ENCODE results near the gene TIAM1. TPM values are rescaled to one million over a fixed set of nuclear protein-coding genes. Genes with fewer than 3 reads are reported as not detected.

Gene TIAM1
- total RNA-seq, 4 donors from 2014 or later, result 51.0 to 105 (median 85.6) TPM

- Histone ChIP-seq H3K4me1 (no peaks in the 10 kb centered on the region), H3K9me3 (no peaks in the 10 kb centered on the region), H3K36me3 (peaks cover 0 to 22% (median 0%) of the 10 kb centered on the region in 3 donors), H3K4me3 (no peak overlapping the region), H3K27ac (no peak overlapping the region), H3K27me3 (no peaks in the 10 kb centered on the region)
- TF ChIP-seq CTCF (IDR thresholded peaks at IDR 0.05), result no peak
- TF ChIP-seq POLR2A (IDR thresholded peaks at IDR 0.05), result no peak
- no peak for DNase-seq
- intact Hi-C loops (cut with DNase I), result no loop called here
- 79 to 96% methylated on average over 2 of the region's 2 CpGs for WGBS, 2 donors
Observed at GRCh38 chr21:31255896-31256295, 88.2 kb downstream of the TIAM1 start.

GRCh38 chr21:31255036-31255435 is 89.0 kb downstream of the TIAM1 start:
- intact Hi-C loops (cut with DNase I), result no loop called here
- TF ChIP-seq CTCF (IDR thresholded peaks at IDR 0.05) (no peak), POLR2A (IDR thresholded peaks at IDR 0.05) (no peak)
- no peak for DNase-seq
- Histone ChIP-seq H3K9me3 (no peaks in the 10 kb centered on the region), H3K27me3 (no peaks in the 10 kb centered on the region), H3K4me3 (no peak overlapping the region), H3K36me3 (peaks cover 0 to 28% (median 0%) of the 10 kb centered on the region in 3 donors), H3K27ac (no peak overlapping the region), H3K4me1 (no peaks in the 10 kb centered on the region)
- 83 to 100% methylated on average over 2 of the region's 4 CpGs for WGBS, 2 donors

DNA sequence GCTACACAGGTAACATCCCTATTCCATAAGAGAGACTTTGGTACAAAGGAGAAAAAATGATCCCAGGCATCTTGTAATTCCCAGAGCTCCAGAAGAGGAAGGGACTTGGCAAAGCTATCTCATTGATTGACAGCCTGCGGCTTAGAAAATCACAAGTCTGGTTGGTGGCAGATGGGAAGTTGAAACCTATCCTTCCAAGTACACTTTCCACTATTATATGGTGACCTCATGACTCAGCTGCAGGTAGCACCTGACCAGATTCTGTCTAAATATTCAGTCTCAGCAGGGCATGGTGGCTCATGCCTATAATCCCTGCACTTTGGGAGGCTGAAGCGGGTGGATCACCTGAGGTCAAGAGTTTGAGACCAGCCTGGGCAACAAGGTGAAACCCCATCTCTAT is 89.9 kb downstream of the TIAM1 start:
- 80 to 100% methylated on average over 1 to 2 of the region's 2 CpGs for WGBS, 2 donors
- Histone ChIP-seq H3K27ac (no peak overlapping the region), H3K4me1 (no peaks in the 10 kb centered on the region), H3K9me3 (no peaks in the 10 kb centered on the region), H3K4me3 (no peak overlapping the region), H3K36me3 (peaks cover 0 to 37% (median 0%) of the 10 kb centered on the region in 3 donors), H3K27me3 (no peaks in the 10 kb centered on the region)
- intact Hi-C loops (cut with DNase I), result no loop called here
- no peak for DNase-seq
- no peak for TF ChIP-seq POLR2A (IDR thresholded peaks at IDR 0.05)
- no peak for TF ChIP-seq CTCF (IDR thresholded peaks at IDR 0.05)

- H3K27me3 ChIP-seq, result no peaks in the 10 kb centered on the region
- no peak overlapping the region for H3K4me3 ChIP-seq
- intact Hi-C loops (cut with DNase I), result no loop called here
- no peak overlapping the region for H3K27ac ChIP-seq
- no peak for DNase-seq
- 59 to 62% methylated on average over 3 of the region's 3 CpGs for WGBS, 2 donors
- no peaks in the 10 kb centered on the region for H3K9me3 ChIP-seq
- peaks cover 0 to 40% (median 0%) of the 10 kb centered on the region in 3 donors for H3K36me3 ChIP-seq
- H3K4me1 ChIP-seq, result no peaks in the 10 kb centered on the region
- TF ChIP-seq POLR2A (IDR thresholded peaks at IDR 0.05) (no peak), CTCF (IDR thresholded peaks at IDR 0.05) (no peak)
Observed at GRCh38 chr21:31253684-31254083, 90.4 kb downstream of the TIAM1 start.

- H3K27me3 ChIP-seq, result no peaks in the 10 kb centered on the region
- peaks cover 0 to 51% (median 0%) of the 10 kb centered on the region in 3 donors for H3K36me3 ChIP-seq
- no peaks in the 10 kb centered on the region for H3K9me3 ChIP-seq
- H3K4me3 ChIP-seq, result no peak overlapping the region
- intact Hi-C loops (cut with DNase I), result no loop called here
- WGBS, 2 donors, result 70 to 85% methylated on average over 6 of the region's 6 CpGs
- no peaks in the 10 kb centered on the region for H3K4me1 ChIP-seq
- H3K27ac ChIP-seq, result no peak overlapping the region
- no peak for DNase-seq
- TF ChIP-seq CTCF (IDR thresholded peaks at IDR 0.05) (no peak), POLR2A (IDR thresholded peaks at IDR 0.05) (no peak)
Observed at GRCh38 chr21:31252611-31253010, 91.5 kb downstream of the TIAM1 start.
